A549 treated with GW870086 at 1 μM for 4 hours (cell line): ENCODE measurements around the gene ATP10D. TPM values are rescaled to one million over a fixed set of nuclear protein-coding genes. Genes with fewer than 3 reads are reported as not detected.

Experiments used
- total RNA-seq: library from RNA; stranded (reverse); fragments of 200-300 nt; extraction: Qiagen RNA extraction; gene quantifications from 5 replicates; pipeline ENCODE4 v1.2.3, GENCODE V29; 2022; ENCODE audit warnings: low read depth

Gene ATP10D
- total RNA-seq, result 2.4 to 3.4 TPM (median 2.9 TPM) in 5 replicates

DNA sequence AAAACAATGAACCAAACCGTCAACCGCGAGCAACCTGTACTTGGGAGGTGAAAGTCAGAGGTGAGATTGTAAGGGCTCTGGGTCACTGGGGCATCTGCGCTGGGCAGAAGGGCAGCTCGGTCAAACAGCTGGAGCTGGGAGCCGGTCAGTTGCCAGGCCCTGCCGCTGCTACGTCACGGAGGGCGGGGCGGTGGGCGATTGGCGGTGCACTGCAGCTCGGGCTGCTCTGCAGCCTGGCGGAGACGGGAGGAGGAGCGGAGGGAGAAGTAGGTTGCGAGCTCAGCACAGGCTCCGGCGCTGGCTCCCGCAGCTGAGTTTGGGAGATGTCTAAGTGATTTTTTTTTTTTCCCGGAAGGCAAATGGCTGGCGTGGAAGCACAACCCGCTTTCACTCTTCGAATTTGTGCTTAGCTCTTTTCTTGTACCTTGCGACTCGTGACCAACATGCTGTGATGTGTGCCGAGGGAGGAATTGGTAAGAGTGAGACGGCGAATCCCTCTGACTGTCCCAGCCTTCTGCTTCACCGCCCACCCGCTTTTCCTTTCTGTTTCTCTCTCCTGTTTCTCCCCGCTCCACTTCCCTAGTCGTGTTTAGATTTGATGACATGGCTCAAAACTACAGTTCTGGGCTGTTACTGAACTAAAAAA, at the start of gene ATP10D:
ATP10D (plus strand) TSS at position 229 of the 646 bp plus-strand sequence. CDS start 27,266 bp downstream, outside the sequence.

DNA sequence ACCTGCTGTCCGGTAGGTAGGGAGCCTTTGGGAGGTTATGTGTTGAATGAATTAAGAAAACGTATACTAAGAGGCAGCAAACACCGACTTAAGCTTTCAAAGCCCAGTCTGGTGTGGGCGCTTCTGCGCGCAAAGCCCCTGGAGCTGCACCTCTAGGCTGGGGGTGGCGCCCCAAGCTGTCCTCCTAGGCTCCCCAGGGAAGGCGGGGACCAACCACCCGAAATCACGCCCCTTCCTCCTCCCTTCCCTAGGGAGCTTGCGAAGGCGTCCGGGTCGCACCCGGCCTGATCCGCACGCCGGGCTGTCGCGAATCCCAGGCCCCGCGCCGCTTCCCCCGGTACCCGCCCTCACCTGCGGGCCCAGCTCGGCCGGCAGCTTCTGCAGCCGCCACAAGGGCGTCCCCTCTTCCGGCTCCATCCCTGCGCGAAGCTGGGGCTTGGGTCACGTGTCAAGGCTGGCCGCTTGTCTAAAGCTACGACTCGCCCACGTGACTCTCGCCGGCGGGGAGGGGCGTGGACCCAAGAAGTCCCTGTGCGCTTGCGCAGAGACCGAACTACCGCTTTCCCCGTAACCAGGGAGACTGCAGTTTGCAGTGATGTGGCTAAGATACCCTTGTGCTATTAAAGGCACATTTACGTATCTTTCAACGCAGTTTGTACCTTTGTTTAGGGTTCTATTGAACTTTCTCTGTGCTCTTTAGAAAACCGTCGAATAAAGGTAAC, 21.7 kb upstream of the ATP10D start, which contains the start of gene COMMD8:
COMMD8 (minus strand) TSS at position 468 of the 722 bp plus-strand sequence; CDS start at position 417, 51 bp downstream.

Other genes starting within 250 kb of the ATP10D start
- 11.0 to 14.4 TPM (median 13.7 TPM) in 5 replicates for gene COMMD8, start 21.6 kb upstream of the ATP10D start, total RNA-seq